ENCODE results near the gene VAX1.
"Not testable (repeated sequence)": the region's sequence is repeated elsewhere in the genome, so short reads cannot be mapped to it uniquely, and the experiment has no call there.

Gene VAX1

GRCh38 chr10:117131376-117132327, 6.4 kb downstream of the VAX1 start:
- H3K4me1 ChIP-seq (ENCODE audit: control insufficient read depth, low read depth, low read length) = peaks cover 8% of the 10 kb centered on the region
- H2AK5ac ChIP-seq (ENCODE audit: low read length) = no peak overlapping the region
- no peak overlapping the region for H2BK5ac ChIP-seq (ENCODE audit: low read length)
- H3K27me3 ChIP-seq (ENCODE audit: insufficient read depth, low read length, poor library complexity) = peaks cover 50% of the 10 kb centered on the region
- no peak overlapping the region for H3K27ac ChIP-seq (ENCODE audit: low read depth, low read length)
- H2BK120ac ChIP-seq (ENCODE audit: low read depth, low read length) = no peak overlapping the region
- H3K4me3 ChIP-seq (ENCODE audit: low read length) = peak overlapping the region; percentile 31
- no peak overlapping the region for H3K23ac ChIP-seq (ENCODE audit: low read length)
- no peak overlapping the region for H4K8ac ChIP-seq (ENCODE audit: low read depth, low read length)
- WGBS (ENCODE audit: extremely low coverage, insufficient coverage, low lambda C conversion rate) = no CpG with 5 or more reads among the region's 47 CpGs
- DNase-seq = peak; percentile 46
- peak overlapping the region; percentile 2 for H3K56ac ChIP-seq (ENCODE audit: low read length)
- H3K36me3 ChIP-seq (ENCODE audit: control insufficient read depth, insufficient read depth, low read length) = no peaks in the 10 kb centered on the region
- no peaks in the 10 kb centered on the region for H3K79me1 ChIP-seq (ENCODE audit: low read length)
- peak overlapping the region; percentile 26 for H3K9ac ChIP-seq (ENCODE audit: low read length)
- no peak overlapping the region for H4K5ac ChIP-seq (ENCODE audit: low read length)
- no peaks in the 10 kb centered on the region for H3K79me2 ChIP-seq (ENCODE audit: control insufficient read depth, insufficient read depth, low read length)
- no peak overlapping the region for H2BK15ac ChIP-seq (replicated peaks; ENCODE audit: low read depth)
- H3K18ac ChIP-seq (ENCODE audit: low read length) = no peak overlapping the region
- no peak overlapping the region for H3K4ac ChIP-seq (ENCODE audit: low read depth, low read length)
- H3K4me2 ChIP-seq (ENCODE audit: low read length) = peak overlapping the region; percentile 19

GRCh38 chr10:117130862-117131375, 7.2 kb downstream of the VAX1 start:
- Histone ChIP-seq H3K4me1 (ENCODE audit: control insufficient read depth, low read depth, low read length) (peaks cover 5% of the 10 kb centered on the region), H3K27me3 (ENCODE audit: insufficient read depth, low read length, poor library complexity) (peaks cover 45% of the 10 kb centered on the region), H3K4me2 (ENCODE audit: low read length) (peak overlapping the region; percentile 19), H3K4ac (ENCODE audit: low read depth, low read length) (no peak overlapping the region), H3K23ac (ENCODE audit: low read length) (no peak overlapping the region), H3K56ac (ENCODE audit: low read length) (peak overlapping the region; percentile 2), H2BK15ac (replicated peaks; ENCODE audit: low read depth) (no peak overlapping the region), H4K5ac (ENCODE audit: low read length) (no peak overlapping the region), H3K79me1 (ENCODE audit: low read length) (no peaks in the 10 kb centered on the region), H3K79me2 (ENCODE audit: control insufficient read depth, insufficient read depth, low read length) (no peaks in the 10 kb centered on the region), H2BK5ac (ENCODE audit: low read length) (no peak overlapping the region), H3K4me3 (ENCODE audit: low read length) (peak overlapping the region; percentile 31), H3K18ac (ENCODE audit: low read length) (no peak overlapping the region), H4K8ac (ENCODE audit: low read depth, low read length) (no peak overlapping the region), H3K27ac (ENCODE audit: low read depth, low read length) (no peak overlapping the region), H2AK5ac (ENCODE audit: low read length) (no peak overlapping the region), H3K9ac (ENCODE audit: low read length) (peak overlapping the region; percentile 26), H3K36me3 (ENCODE audit: control insufficient read depth, insufficient read depth, low read length) (no peaks in the 10 kb centered on the region), H2BK120ac (ENCODE audit: low read depth, low read length) (no peak overlapping the region)
- no CpG with 5 or more reads among the region's 8 CpGs for WGBS (ENCODE audit: extremely low coverage, insufficient coverage, low lambda C conversion rate)
- peak; percentile 5 for DNase-seq

GRCh38 chr10:117130346-117130745, 7.7 kb downstream of the VAX1 start:
- no CpG with 5 or more reads among the region's 2 CpGs for WGBS (ENCODE audit: extremely low coverage, insufficient coverage, low lambda C conversion rate)
- H3K9ac ChIP-seq (ENCODE audit: low read length) = no peak overlapping the region

GRCh38 chr10:117126645-117127044, 11.4 kb downstream of the VAX1 start:
- peaks cover 20% of the 10 kb centered on the region for H3K27me3 ChIP-seq (ENCODE audit: insufficient read depth, low read length, poor library complexity)
- H3K27ac ChIP-seq (ENCODE audit: low read depth, low read length); H3K23ac ChIP-seq (ENCODE audit: low read length); H2BK120ac ChIP-seq (ENCODE audit: low read depth, low read length); H2BK15ac ChIP-seq (replicated peaks; ENCODE audit: low read depth); H4K5ac ChIP-seq (ENCODE audit: low read length); H3K18ac ChIP-seq (ENCODE audit: low read length); DNase-seq; H3K4me2 ChIP-seq (ENCODE audit: low read length); H4K8ac ChIP-seq (ENCODE audit: low read depth, low read length); H3K79me2 ChIP-seq (ENCODE audit: control insufficient read depth, insufficient read depth, low read length); H3K4ac ChIP-seq (ENCODE audit: low read depth, low read length); H3K9ac ChIP-seq (ENCODE audit: low read length); H3K56ac ChIP-seq (ENCODE audit: low read length); H3K79me1 ChIP-seq (ENCODE audit: low read length); H3K4me1 ChIP-seq (ENCODE audit: control insufficient read depth, low read depth, low read length); H2BK5ac ChIP-seq (ENCODE audit: low read length); H3K4me3 ChIP-seq (ENCODE audit: low read length); H3K36me3 ChIP-seq (ENCODE audit: control insufficient read depth, insufficient read depth, low read length); H2AK5ac ChIP-seq (ENCODE audit: low read length): not testable (repeated sequence)
- WGBS (ENCODE audit: extremely low coverage, insufficient coverage, low lambda C conversion rate) = no CpG with 5 or more reads among the region's 23 CpGs

More at GRCh38 chr10:117130346-117130745, 7.7 kb downstream of the VAX1 start:
- H3K36me3 ChIP-seq (ENCODE audit: control insufficient read depth, insufficient read depth, low read length) = no peaks in the 10 kb centered on the region
- no peak overlapping the region for H2BK5ac ChIP-seq (ENCODE audit: low read length)
- H3K4ac ChIP-seq (ENCODE audit: low read depth, low read length) = no peak overlapping the region
- no peaks in the 10 kb centered on the region for H3K79me2 ChIP-seq (ENCODE audit: control insufficient read depth, insufficient read depth, low read length)
- no peak for DNase-seq
- no peak overlapping the region for H2AK5ac ChIP-seq (ENCODE audit: low read length)
- no peak overlapping the region for H2BK120ac ChIP-seq (ENCODE audit: low read depth, low read length)
- no peak overlapping the region for H3K56ac ChIP-seq (ENCODE audit: low read length)
- no peak overlapping the region for H3K4me2 ChIP-seq (ENCODE audit: low read length)
- H3K4me1 ChIP-seq (ENCODE audit: control insufficient read depth, low read depth, low read length) = peaks cover 5% of the 10 kb centered on the region
- H3K79me1 ChIP-seq (ENCODE audit: low read length) = no peaks in the 10 kb centered on the region
- H3K23ac ChIP-seq (ENCODE audit: low read length) = no peak overlapping the region
- H4K8ac ChIP-seq (ENCODE audit: low read depth, low read length) = no peak overlapping the region
- no peak overlapping the region for H3K18ac ChIP-seq (ENCODE audit: low read length)
- H4K5ac ChIP-seq (ENCODE audit: low read length) = no peak overlapping the region
- no peak overlapping the region for H3K4me3 ChIP-seq (ENCODE audit: low read length)
- no peak overlapping the region for H3K27ac ChIP-seq (ENCODE audit: low read depth, low read length)
- H2BK15ac ChIP-seq (replicated peaks; ENCODE audit: low read depth) = no peak overlapping the region
- H3K27me3 ChIP-seq (ENCODE audit: insufficient read depth, low read length, poor library complexity) = peaks cover 40% of the 10 kb centered on the region

- H3K4me2 ChIP-seq (ENCODE audit: low read length) = no peak overlapping the region
- H3K9ac ChIP-seq (ENCODE audit: low read length) = no peak overlapping the region
- H4K5ac ChIP-seq (ENCODE audit: low read length) = no peak overlapping the region
- no CpG with 5 or more reads among the region's 26 CpGs for WGBS (ENCODE audit: extremely low coverage, insufficient coverage, low lambda C conversion rate)
- H3K79me1 ChIP-seq (ENCODE audit: low read length) = no peaks in the 10 kb centered on the region
- no peak overlapping the region for H4K8ac ChIP-seq (ENCODE audit: low read depth, low read length)
- H3K27ac ChIP-seq (ENCODE audit: low read depth, low read length) = no peak overlapping the region
- H3K23ac ChIP-seq (ENCODE audit: low read length) = no peak overlapping the region
- H3K27me3 ChIP-seq (ENCODE audit: insufficient read depth, low read length, poor library complexity) = peaks cover 17% of the 10 kb centered on the region
- H2BK120ac ChIP-seq (ENCODE audit: low read depth, low read length) = no peak overlapping the region
- no peak overlapping the region for H2BK15ac ChIP-seq (replicated peaks; ENCODE audit: low read depth)
- no peak for DNase-seq
- no peak overlapping the region for H2BK5ac ChIP-seq (ENCODE audit: low read length)
- H3K4ac ChIP-seq (ENCODE audit: low read depth, low read length) = no peak overlapping the region
- H3K36me3 ChIP-seq (ENCODE audit: control insufficient read depth, insufficient read depth, low read length) = no peaks in the 10 kb centered on the region
- no peak overlapping the region for H3K4me3 ChIP-seq (ENCODE audit: low read length)
- H3K18ac ChIP-seq (ENCODE audit: low read length) = no peak overlapping the region
- H3K79me2 ChIP-seq (ENCODE audit: control insufficient read depth, insufficient read depth, low read length) = no peaks in the 10 kb centered on the region
- no peaks in the 10 kb centered on the region for H3K4me1 ChIP-seq (ENCODE audit: control insufficient read depth, low read depth, low read length)
- H2AK5ac ChIP-seq (ENCODE audit: low read length) = no peak overlapping the region
- H3K56ac ChIP-seq (ENCODE audit: low read length) = no peak overlapping the region
Observed at GRCh38 chr10:117126034-117126433, 12.0 kb downstream of the VAX1 start.

Measured in mesendoderm (in vitro differentiated cells).